Lower leg skin (tissue), 4 donors: ENCODE data around the gene WDR6. TPM values are rescaled to one million over a fixed set of nuclear protein-coding genes. Genes with fewer than 3 reads are reported as not detected.

ENCODE experiments used
- DNase-seq, 2 donors: peaks; one replicate each; pipeline ENCODE4 v3.0.0-alpha.2; 2019; ENCODE audit warnings: low spot score in 2 of 2
- H3K4me3 ChIP-seq: fragments of 200-600 bp; sonication (generic); 2 replicates; pipeline ENCODE4 v1.5.1; 2017; ENCODE audit warnings: mild to moderate bottlenecking, low read depth; ENCODE audit not compliant: poor library complexity, severe bottlenecking
- POLR2A ChIP-seq, 2 donors: fragments of 450-650 bp; IDR thresholded peaks; one replicate each; pipeline ENCODE4 v1.6.1; 2016 to 2017; ENCODE audit warnings: antibody characterized with exemption in 2 of 2, mild to moderate bottlenecking in 1 of 2, moderate library complexity in 1 of 2
- WGBS, 2 donors: methylation state at CpG; one replicate each; pipeline ENCODE4 v1.1.5; 2018; 5-methylcytosine and 5-hydroxymethylcytosine counted together
- intact Hi-C: fragments of 100-400 bp; cut with DNase I; formaldehyde crosslinking; loops from one replicate; pipeline ENCODE4 v1.15.0; 2023; ENCODE audit warnings: low total_unique reads
- total RNA-seq, 4 donors: library from RNA; depleted of rRNA; stranded (reverse); fragments of >200 nt; gene quantifications; one replicate each; pipeline ENCODE4 v1.1.0, GENCODE V29; 2016
- TF ChIP-seq, protein P1 (sequence below), 3 donors: fragments of 450-650 bp; IDR thresholded peaks; one replicate each; pipeline ENCODE4 v1.5.1; 2016; ENCODE audit warnings: antibody characterized with exemption in 3 of 3, mild to moderate bottlenecking in 3 of 3, moderate library complexity in 2 of 3

WDR6 gene
- total RNA-seq, 4 donors from 2014 or later, result 39.5 to 86.9 (median 49.8) TPM

DNA sequence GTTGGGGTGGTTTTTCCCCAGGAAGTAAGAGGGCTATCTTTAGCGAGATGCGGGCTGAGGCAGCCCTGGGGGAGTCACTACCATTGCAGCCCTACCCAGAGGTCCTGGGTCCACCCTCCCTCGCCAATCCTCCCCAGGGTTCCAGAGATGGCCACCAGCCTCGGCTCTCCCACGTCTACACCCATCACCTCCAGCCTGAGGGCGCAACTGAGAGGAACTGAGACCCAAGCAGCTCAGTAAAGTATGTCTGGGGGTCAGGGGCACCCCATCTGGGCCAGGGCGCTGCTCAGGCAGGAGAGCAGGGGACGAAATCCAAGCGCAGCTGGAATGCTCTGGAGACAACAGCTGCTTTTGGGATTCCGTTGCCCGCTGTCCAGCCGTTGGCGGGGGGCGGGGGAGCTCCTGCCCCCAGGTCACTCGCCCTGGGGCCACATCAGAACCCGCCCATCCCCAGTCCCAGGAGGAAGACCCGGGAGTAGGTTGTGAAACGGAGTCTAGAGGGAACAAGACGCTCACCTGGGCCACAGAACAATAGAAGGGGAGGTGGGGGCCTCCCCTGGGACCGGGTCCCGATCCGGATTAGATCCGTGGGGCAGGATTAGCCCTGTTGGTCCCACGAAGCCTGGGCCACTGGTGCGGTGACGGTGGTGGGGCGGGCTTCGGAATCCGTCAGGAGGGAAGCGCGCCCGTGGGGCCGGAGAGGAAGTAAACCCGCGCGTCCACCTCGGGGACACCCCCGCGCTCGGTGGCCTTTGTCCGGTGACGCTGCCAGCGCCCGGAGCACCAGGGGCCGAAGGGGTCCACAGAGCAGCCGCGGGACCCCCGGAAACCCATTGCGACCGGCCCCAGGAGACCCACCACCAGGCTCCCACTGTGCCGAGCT, 13.4 kb downstream of the WDR6 start:
- H3K4me3 ChIP-seq, result peak overlapping the region; percentile 55
- DNase-seq, result peak in 1 of 2 donors; percentile 94
- WGBS, 2 donors, result 3 to 6% methylated on average over 25 to 30 of the region's 51 CpGs
- intact Hi-C loops, result no loop called here
- TF ChIP-seq POLR2A (IDR thresholded peaks at IDR 0.05), result no peak
- TF ChIP-seq, protein P1, sequence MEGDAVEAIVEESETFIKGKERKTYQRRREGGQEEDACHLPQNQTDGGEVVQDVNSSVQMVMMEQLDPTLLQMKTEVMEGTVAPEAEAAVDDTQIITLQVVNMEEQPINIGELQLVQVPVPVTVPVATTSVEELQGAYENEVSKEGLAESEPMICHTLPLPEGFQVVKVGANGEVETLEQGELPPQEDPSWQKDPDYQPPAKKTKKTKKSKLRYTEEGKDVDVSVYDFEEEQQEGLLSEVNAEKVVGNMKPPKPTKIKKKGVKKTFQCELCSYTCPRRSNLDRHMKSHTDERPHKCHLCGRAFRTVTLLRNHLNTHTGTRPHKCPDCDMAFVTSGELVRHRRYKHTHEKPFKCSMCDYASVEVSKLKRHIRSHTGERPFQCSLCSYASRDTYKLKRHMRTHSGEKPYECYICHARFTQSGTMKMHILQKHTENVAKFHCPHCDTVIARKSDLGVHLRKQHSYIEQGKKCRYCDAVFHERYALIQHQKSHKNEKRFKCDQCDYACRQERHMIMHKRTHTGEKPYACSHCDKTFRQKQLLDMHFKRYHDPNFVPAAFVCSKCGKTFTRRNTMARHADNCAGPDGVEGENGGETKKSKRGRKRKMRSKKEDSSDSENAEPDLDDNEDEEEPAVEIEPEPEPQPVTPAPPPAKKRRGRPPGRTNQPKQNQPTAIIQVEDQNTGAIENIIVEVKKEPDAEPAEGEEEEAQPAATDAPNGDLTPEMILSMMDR (IDR thresholded peaks at IDR 0.05), result no peak

- intact Hi-C loops, result no loop called here
- TF ChIP-seq POLR2A (IDR thresholded peaks at IDR 0.05), result peak in 1 of 2 donors; percentile 89
- TF ChIP-seq, protein P1 (IDR thresholded peaks at IDR 0.05), result no peak
- peak overlapping the region; percentile 87 for H3K4me3 ChIP-seq
- peak; percentile 99 to 100 for DNase-seq
- WGBS, 2 donors, result 2% methylated on average over 23 to 30 of the region's 60 CpGs
These were observed 14.1 kb downstream of the WDR6 start for GRCh38 chr3:49021213-49021812.

DNA sequence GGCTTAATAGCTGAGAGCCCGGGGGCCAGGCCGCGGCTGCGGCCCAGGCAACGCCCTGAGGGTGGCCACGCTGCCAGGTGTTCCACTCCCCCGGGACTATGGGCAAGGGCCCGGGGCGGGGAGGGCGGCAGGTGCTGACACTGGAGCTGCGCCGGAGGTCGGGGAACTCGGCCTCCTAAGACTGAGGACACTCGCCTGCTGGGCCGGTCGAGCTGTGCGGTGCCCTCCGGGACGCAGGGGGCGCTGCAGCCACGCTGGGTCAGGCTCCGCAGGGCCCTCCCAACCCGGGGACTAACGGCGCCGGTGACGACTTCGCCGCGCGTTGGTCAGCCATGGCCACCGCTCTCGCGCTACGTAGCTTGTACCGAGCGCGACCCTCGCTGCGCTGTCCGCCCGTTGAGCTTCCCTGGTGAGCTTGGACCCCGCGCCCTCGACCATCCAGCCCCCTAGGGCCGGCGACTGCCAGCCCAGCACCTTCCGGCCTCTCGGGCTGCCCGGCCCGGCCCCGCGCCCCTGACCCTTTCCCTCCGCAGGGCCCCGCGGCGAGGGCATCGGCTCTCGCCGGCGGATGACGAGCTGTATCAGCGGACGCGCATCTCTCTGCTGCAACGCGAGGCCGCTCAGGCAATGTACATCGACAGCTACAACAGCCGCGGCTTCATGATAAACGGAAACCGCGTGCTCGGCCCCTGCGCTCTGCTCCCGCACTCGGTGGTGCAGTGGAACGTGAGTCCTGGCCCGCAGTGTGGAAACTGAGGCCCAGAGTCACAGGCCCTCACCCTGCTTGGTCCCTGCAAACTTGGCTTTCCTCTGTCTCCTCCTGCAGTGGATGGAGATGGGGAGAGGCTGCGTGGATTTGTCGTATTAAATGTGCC, 14.9 kb downstream of the WDR6 start, which contains the start of gene NDUFAF3:
Gene NDUFAF3 (plus strand): TSS at position 309 of the 875 bp plus-strand sequence. CDS start 24 bp downstream, at position 333.
- peak within 1 kb of the TSS; percentile 87 for H3K4me3 ChIP-seq
- 0 to 1% methylated on average over 3 to 32 of the region's 83 CpGs for WGBS, 2 donors
- intact Hi-C loops, result no loop called here
- TF ChIP-seq, protein P1 (IDR thresholded peaks at IDR 0.05), result peak in 1 of 3 donors; percentile 87
- peak in 1 of 2 donors; percentile 81 for TF ChIP-seq POLR2A (IDR thresholded peaks at IDR 0.05)
- peak; percentile 89 to 98 for DNase-seq

- intact Hi-C loops, result no loop called here
- WGBS, 2 donors, result 18 to 21% methylated on average over 9 to 12 of the region's 12 CpGs
- DNase-seq, result peak in 1 of 2 donors; percentile 83
- TF ChIP-seq POLR2A (IDR thresholded peaks at IDR 0.05), result no peak
- TF ChIP-seq, protein P1 (IDR thresholded peaks at IDR 0.05), result no peak
- H3K4me3 ChIP-seq, result peak overlapping the region; percentile 87
These were observed 15.5 kb downstream of the WDR6 start for GRCh38 chr3:49022688-49023171.

DNA sequence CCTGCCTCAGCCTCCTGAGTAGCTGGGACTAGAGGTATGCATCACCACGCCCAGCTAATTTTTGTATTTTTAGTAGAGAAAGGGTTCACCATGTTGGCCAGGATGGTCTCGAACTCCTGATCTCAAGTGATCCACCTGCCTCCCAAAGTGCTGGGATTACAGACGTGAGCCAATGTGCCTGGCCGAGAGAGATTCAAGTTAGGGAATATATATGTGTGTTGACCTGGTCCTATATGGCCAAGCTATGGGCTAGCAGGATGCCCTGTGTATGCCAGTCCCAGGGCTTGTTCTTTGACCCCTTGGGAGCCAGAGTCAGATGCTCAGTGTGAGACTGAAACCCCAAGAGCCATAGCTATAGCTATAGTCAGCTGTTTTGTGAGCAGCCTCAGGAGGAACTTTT, 16.6 kb downstream of the WDR6 start:
- intact Hi-C loops, result no loop called here
- no peak for DNase-seq
- 90 to 92% methylated on average over 4 of the region's 4 CpGs for WGBS, 2 donors
- no peak overlapping the region for H3K4me3 ChIP-seq
- TF ChIP-seq POLR2A (IDR thresholded peaks at IDR 0.05), result no peak
- TF ChIP-seq, protein P1 (IDR thresholded peaks at IDR 0.05), result no peak
